Adrenal gland (tissue), 5 donors: ENCODE measurements around the gene DCPS.
A peak's percentile ranks its signal among the peaks of the same experiment; 100 is the strongest.

ENCODE experiments used
- POLR2A ChIP-seq, 2 donors: fragments of 450-650 bp; IDR thresholded peaks; one replicate each; pipeline ENCODE4 v1.6.1; 2017; ENCODE audit warnings: antibody characterized with exemption in 2 of 2, mild to moderate bottlenecking in 2 of 2, moderate library complexity in 1 of 2
- TF ChIP-seq, protein P1 (sequence below), 6 experiments: fragments of 450-650 bp in 4 of 6; fragments of 200-600 bp in 2 of 6; sonication (generic) in 1 of 6; IDR thresholded peaks; 1 replicate in 5 of 6; 2 replicates in 1 of 6; pipeline versions ENCODE4 v1.5.1 to v1.8.0; 2016 to 2021; ENCODE audit warnings: antibody characterized with exemption in 6 of 6, mild to moderate bottlenecking in 2 of 6, moderate library complexity in 1 of 6
- donor health status: DM: no; HTN: no; CAD: no.

DNA sequence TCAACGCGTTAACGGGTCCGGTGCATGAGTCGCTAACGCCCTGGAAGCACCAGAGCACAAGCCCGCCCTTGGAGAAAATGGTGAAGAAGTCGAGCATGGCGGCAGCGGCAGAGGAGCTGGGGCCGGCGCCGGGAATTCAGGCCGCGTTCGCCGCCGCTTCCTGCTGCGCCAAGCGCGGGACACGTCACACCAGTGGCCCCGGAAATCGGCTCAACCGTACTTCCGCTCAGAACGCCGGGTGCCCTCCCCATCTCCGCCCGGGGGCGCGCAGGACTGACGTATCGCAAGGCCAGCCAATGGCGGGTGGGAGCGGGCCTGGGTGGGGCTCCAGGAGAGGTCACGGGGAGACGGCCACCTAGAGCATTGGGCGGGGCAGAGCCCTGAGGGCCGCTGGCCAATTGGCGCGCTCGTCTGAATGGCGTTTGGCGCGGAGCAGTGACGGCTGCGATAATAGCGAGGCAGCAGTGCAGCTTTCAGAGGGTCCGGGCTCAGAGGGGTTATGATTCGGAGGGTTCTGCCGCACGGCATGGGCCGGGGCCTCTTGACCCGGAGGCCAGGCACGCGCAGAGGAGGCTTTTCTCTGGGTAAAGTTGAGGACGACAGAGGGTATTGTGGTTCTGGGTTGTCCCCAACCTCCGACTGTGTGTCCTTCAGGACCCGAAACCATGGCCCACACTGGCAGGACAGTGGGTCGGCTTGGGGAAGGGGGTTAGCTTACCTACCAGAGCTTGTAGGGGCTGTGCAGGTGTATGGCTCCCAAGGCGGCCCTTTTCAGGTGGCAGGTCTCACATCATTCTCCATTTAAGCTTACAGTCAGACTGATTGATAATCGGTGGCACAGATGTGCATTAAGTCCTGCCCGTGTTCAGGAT lies 34.9 kb upstream of the DCPS start, which contains the start of the genes FOXRED1 and SRPRA:
- TF ChIP-seq, protein P1, sequence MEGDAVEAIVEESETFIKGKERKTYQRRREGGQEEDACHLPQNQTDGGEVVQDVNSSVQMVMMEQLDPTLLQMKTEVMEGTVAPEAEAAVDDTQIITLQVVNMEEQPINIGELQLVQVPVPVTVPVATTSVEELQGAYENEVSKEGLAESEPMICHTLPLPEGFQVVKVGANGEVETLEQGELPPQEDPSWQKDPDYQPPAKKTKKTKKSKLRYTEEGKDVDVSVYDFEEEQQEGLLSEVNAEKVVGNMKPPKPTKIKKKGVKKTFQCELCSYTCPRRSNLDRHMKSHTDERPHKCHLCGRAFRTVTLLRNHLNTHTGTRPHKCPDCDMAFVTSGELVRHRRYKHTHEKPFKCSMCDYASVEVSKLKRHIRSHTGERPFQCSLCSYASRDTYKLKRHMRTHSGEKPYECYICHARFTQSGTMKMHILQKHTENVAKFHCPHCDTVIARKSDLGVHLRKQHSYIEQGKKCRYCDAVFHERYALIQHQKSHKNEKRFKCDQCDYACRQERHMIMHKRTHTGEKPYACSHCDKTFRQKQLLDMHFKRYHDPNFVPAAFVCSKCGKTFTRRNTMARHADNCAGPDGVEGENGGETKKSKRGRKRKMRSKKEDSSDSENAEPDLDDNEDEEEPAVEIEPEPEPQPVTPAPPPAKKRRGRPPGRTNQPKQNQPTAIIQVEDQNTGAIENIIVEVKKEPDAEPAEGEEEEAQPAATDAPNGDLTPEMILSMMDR (IDR thresholded peaks at IDR 0.05) = no peak
- TF ChIP-seq POLR2A (IDR thresholded peaks at IDR 0.05) = peak; percentile 78 to 85
